Inflammatory macrophage treated with lipopolysaccharide for 4 hours (primary cell): ENCODE results near the gene AKT3.

Source experiments
- DNase-seq: peaks from one replicate; pipeline ENCODE4 v3.0.0-alpha.2; 2020

AKT3 gene

DNA sequence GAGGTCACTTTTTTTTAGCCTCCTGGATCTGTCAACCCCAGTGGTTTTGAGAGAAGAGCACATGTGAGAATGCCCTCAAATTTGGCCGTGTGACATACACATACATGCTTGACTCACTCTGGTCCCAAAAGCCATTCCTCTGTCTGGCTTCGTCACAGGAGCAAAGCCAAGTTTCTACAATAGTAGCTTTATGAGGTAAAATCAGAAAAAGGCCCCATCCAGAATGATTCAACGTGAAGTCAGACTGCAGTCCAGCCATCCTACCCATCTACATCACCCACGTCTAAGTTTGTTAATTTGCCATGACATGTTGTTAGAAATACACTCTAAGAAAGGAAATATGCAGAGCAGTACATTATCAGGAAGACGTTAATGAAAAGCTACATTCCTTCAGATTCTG lies 349.0 kb downstream of the AKT3 start:
- DNase-seq = no peak

DNA sequence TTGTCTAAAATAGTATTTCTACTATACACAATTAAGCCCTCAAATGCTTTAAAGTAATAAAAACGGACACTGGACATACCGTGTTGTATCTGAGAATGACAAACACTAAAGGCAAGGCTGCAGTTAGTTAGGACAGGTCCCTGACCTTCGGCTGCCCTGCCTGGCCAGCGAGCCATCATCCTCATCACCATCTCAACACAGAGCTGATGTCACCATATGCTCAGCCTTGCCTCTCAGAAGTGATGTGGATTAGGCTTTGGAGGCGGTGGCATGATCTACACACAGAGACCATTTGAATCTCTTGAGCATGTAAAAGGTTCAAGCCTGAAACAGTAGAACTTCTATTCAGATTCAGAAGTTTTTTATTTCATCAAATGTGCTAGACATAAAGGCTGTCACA lies 349.5 kb downstream of the AKT3 start:
- DNase-seq = no peak

DNA sequence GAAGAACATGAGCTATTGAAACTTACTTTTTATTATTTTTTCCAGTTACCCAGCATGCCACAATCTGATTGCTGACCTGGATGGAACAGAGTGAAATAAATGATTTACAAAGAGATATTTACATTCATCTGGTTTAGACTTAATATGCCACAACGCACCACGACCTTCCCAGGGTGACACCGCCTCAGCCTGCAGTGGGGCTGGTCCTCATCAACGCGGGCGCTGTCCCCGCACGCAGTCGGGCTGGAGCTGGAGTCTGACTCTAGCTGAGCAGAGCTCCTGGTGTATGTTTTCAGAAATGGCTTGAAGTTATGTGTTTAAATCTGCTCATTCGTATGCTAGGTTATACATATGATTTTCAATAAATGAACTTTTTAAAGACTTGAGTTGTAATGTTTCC lies 350.3 kb downstream of the AKT3 start:
- DNase-seq = no peak

DNA sequence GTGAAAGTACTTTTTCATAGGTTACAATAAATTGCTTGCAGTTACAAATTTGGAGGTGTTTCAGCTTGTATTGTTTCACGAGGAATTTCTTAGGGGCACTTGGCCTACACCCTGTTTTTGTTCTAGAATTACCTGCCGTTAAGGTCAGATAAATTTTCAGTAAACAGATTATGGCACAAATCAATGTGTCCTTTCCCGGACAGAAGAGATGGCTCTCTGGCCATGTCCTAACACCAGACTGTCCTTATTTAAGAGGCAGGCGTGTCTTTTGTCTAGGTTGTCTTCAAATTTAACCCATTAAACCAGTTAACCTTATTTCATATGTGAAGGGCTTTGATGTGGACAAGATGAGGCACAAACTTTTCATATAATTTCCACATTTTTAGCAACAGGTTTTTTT lies 350.8 kb downstream of the AKT3 start:
- DNase-seq = no peak

DNA sequence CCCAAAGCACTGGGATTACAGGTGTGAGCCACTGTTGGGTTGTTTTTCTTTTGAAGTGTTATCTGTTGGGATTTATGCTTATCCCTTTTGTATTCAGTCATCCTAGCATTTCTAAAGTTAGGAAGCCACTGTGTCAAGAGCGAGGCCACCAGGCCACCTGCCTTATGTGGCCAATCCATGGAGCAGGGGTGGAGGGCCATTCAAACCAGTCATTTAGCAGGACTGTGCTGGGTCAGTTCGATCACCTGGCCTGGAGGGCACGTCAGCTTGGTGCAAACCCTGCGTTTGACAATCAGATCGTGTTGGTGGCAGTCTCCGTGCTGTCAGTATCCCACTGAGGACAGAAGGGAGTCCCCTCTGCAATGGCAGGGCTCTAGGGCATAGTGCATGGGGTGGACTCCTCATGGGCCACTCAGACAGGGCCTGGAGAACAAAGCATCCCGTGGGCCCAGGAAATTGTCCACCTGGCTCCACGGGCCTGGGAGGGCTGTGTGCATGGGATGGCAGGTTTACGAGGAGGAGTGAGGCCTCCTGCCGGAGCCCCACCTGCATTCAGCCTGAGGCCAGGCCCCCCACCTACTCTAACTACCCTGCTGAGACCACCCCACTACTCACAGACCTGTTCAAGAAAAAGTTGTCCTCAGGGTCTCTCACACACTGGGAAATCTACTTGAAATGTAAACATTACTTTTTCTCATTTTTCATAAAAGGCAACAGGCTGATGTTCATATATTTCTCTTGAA lies 351.9 kb downstream of the AKT3 start:
- no peak for DNase-seq

DNA sequence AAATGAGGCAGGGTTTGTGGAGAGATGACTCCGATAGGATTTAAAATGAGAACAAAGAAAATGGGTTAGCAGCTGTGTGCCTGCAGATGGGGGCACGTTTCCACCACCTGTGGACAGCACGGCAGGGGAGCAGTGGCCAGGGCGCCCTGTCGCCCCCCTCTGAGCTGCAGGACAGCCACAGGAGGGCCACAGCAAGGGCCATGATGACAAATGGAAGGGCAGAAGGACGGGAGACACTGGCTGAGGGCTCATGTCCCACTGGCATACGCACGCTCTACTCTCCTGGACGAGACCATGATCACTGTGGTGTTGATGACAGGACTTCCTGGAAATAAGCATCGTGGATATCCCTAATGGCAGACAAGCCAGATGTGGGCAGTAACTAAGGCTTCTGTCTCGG lies 353.2 kb downstream of the AKT3 start:
- no peak for DNase-seq

DNA sequence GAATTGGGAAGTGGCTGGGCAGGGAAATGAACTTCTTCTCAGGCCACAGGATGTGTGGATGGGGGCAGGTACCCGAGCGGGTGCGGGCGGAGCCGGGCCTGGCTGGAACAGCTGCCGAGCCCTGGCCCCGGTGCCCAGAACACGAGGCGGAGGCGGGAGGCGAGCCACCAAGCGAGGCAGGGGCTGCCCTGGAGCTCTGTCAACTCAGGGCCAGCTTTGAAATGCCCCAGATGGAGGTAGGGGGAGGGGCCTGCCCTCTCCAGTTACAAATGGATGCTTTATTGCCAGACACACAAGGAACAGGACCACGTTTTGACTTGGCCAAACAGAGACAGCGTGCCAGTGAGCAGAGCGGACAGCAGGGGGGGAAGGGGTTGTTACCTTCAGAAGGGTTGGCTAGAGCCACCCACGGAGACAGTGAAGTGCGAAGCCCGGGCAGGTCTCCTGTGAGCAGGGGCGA lies 353.8 kb downstream of the AKT3 start:
- DNase-seq = no peak

DNA sequence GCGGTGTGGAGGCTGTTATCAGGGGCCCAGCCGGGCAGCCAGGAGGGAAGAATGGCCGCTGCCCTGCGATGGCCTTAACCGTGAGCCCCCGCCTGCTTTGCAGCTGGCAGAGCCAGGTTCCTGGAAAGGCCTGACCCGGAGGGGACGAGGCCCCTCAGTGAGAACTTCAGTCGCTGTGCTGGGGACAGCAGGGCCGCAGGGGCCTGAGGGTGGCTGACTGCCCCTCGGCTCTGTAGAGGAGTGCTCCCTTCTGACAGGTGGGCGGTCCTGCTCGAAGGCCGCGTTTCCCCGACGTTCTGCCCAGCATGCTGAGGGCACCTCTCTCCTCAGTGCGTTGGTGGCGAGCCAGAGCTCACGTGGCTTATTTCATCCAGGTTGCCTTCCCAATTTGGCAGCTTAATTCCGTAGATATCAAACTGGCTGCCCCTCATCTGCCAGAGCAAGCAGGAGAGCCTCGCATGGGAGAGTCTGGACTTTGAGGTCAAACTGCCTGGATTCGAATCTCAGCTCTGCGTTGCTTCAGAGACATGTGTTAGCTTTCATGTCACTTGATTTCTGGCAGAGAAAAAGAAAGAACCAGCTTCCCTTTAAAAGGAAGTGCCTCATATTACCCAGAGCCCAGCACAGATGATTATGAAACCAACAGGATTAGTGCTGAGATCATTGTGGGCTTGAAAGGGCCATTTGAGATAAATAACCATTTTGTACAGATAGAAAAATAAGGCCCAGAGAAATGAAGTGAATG lies 354.4 kb downstream of the AKT3 start:
- peak; percentile 91 for DNase-seq

DNA sequence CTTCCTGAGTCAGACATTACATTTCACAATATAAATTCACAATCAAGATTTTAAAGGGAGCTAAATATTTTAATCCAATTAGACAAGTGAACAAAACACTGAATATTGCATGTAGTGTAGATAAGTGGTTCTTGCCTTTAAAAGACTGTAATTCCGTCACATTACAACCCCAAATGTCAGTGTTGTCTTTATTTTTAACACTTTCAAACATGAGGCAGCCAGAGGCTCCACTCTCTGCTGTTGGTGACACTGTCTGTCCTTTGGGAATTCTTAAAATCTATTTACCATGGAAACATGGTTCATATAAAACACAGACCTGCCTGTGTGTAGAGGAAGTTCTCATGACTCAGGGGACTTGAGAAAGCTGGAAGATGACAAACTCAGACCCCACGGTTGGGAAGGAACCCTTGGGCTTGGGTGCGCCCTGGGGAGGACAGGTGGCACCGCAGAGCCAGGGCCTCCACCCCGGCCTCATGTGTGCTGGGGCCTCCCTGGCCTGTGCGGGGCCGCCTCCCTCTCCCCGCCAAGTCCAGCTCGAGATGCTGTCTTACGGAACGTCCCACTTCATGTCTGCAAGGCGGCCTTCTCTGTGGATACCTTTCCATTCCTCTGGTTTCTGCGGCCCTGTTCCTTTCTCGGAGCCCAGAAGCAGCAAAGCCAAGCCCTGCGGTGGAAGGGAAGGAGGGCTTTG lies 355.2 kb downstream of the AKT3 start:
- peak; percentile 25 for DNase-seq

DNA sequence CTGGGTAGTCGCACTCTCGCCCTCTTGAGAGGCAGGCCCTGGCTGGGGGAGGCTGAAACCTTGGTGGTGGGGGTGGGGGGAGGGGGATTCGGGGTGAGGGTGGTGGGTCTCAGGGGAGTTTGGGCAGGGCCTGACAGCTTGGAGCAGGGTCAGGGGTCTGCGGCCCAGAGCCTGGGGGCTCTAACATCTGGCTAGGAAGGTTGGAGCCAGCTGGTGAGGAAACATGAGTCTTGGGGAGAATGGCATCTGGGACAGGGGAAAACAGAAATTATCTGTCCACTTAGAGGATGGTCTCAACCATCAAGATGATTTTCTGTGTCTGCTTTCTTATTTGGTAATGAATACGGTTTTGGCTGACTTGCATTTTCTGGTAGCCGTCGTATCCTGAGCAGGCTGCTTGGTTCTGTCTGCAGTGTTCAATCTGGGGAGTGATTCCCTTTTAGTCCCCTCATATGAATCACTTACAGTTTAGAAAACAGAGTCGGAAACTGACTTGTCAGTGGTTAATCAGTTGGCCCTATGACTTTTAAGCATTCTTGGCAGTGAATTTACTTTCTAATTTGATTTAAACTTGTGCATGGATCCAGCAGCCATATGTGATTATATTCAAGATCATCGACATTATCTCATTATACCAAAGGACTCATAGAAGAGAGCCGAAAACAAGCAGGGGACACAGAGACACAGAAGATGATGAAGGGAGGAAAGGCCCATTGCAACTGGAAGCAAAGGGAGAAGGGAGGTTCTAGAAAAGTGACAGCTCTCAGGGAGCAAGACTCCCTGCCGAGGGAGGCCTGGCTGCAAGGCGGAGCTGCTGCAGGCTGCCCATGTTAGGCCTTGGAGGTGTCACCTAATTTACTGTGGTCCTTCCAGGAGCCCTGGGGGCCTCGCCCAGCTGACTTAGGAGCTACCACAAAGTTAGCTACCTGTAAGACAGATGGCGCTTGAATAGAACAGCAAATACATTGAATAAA lies 356.6 kb downstream of the AKT3 start:
- DNase-seq = no peak

DNA sequence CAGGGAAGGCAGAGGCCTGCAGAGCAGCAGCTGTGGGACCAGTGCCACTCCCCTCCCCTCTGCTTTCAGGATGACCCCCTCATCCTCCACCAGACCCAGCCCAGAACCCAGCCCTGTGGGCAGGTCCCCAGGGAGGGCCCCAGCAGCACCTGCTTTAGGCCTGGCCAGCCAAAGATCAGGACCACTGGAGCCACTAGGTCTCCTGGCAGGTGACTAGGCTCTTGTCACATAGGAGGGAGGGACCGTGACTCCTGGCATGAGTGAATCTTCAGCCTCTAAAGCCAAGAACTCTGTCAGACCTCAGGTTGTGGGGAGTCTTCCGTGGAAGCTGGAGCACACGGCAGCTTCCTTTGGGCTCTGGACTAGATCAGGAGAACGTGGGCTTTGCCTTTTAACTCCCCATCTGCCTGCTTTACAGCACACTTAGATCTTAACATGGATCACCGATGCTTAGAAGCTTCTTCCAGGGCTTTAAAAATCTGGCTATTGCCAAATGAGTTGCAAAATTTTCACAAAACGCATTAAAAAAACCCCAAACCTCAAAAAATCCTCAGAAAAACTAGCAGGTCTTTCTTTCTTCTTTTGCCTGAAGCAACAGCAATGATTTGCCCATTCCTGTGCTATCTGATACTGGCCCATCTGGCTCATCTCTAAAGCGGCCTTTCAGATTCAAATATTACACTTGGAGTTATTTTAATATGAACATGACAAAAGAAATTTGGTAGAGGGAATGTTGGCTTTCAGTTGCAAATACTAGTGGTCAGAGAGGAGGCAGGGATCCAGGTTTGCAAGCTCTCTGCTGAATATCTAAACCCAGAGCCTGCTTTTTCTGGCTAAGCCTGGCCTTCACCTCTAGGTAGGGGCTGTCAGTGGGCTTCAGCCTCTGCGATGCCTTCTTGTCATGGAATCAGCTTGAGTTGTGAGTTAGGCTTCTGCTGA lies 359.0 kb downstream of the AKT3 start:
- DNase-seq = no peak

DNA sequence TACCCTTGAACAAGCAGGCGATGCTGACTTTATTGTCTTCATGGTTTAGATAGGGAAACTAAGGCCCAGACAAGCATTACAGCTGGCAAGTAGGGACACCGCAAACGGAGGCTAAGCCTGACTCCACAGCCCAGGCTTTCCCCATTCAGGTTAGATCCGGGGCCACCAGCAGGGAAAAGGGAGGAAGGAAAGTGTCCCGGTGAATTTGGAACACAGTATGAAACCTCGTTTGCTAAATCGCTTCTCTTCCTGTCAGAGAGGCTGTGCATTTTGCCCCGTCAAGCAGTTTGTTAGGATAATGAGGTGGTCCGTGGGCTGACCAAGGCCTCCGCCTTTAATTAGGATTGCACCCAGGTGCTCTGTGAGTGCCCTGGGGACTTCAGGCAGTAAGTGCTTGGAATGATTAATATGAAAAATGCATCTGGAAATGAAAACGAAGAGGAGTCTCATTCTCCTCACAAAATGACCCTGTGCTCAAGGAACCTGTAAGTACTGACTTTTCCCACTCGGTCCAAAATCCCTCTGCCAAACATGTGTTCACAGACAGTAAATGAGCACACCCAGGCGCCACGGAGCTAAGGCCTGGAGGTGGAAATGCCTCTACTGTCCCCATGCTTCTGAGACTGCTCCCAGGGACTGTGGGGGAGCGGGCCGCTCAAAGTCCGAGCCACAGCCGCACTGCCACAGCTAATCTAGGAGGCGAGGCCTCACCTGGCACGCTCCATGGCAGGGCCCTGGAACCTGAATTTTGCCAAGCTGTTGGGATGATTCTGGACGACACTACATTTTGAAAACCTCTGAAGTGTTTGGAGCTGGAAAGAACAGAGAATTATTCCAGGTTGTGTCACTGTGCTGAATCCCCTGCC lies 360.1 kb downstream of the AKT3 start:
- no peak for DNase-seq

DNA sequence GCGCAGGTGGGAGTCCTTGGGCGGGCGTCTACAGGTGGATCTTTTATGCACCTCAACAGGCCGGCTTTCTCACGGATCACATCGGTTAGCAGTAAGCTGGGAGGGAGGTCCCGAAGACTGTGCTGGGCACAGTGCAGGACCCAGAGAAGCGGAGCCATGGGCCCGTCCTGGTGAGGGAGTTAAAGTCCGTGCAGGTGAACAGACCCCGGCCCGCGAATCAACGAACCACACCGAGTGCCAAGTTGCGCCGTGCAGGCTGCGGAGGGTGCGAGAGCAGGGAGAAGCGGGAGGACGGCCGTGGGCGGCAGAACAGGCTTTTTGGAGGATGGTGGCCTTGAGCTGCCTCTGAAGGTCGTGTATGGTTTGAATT lies 360.9 kb downstream of the AKT3 start:
- DNase-seq = no peak

DNA sequence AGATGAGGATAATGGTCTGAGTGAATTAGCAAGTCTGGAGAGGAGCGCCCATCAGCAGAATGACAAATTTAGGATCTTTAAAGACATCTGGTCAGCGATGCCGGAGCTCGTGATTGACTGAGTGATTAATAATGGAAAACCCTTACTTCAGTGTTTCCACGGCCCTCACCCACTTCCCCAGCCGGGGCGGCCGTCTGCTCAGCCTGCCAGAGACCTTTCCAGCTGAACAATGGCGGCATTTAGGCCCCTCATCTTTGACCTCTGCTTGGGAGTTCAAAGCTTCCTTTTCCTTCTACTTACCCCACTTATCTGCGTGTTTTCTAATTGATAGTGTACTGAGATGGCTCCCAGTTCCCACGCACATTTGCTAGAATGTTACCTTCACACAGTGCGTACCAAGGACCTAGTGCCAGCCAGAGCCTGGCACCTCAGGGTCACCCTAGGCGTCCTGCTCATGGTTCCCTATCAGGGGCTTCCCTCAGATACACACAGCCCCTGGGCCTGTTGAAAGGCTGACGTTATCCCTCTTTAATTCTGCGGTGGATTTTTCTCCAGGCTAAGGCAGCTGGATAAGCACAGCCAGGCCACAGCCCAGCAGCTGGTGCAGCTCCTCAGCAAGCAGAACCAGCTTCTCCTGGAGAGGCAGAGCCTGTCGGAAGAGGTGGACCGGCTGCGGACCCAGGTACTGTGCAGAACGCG lies 361.4 kb downstream of the AKT3 start:
- DNase-seq = no peak

DNA sequence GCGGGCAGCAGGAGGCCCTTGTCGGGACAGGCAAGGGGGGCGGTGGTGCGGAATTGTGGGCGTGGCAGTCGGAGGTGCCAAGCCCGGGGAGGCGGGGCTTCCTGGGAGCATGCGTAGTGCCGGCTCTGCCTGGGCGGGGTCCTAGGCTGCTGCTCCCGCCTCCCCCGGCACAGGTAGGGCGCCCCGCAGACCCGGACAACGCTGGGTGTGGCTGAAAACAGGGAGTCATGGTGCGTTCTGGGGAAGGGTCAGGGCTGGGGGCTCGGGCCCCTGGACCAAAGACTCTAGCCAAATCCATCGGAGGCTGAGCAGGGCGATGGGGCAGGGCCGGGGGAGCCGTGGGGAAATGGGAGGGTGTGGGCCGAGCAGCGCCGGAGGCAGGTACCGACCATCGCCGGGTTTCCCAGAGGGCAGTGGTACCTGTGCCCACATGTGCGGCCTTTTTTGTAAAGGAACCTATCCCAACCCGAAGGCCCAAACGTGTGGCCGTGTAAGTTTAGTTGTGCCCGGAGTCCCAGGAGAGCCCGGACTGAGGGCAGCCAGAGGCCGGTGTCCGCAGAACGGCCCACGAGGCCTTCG lies 362.3 kb downstream of the AKT3 start:
- no peak for DNase-seq

DNA sequence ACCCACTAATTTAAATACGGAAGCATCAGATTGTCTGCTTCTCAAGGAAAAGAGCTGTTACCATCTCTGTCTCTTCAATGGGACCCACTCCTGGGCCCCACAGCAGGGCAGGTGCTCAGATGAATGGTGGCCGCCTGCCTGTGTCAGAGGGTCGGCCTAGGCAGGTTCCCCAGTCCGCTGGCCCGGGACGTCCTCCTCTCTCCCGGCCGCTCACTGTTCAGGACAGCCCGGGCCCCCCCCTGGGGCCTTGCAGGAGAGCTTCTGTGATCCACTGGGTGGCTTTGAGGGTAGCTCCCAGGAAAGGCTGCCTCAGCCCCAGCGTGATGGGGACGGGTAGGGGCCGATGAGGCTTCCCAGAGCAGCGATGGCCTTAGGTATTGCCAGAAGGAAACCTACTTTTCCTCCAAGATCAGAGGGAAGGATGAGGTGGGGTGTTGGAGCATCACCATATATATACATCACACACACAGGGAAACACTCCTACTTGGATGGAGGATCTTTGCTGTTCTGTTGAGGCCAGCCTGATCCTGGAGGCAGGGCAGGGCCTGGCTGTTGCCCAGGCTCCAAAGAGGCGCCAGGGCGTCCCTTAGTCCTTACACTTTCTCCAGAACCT lies 362.9 kb downstream of the AKT3 start:
- DNase-seq = no peak

DNA sequence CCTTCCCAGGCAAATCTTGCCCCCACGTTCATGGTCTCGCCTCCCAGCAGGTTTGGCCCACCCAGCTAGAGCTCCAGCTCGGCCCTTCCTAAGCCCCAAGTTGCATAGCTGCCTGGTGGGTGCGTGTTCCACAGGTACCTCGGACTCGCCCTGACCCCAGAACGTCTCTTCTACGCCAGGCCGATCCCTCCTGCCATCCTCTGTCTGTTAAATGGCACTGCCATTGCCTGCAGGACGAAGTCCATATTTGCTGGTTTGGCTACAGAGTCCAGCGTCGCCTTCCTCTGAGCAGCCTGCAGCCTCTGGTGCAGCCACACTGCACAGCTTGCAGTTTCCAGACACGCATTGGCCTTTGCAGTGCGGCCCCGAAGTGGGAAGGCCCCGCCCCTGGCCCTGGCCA lies 366.1 kb downstream of the AKT3 start:
- DNase-seq = no peak

DNA sequence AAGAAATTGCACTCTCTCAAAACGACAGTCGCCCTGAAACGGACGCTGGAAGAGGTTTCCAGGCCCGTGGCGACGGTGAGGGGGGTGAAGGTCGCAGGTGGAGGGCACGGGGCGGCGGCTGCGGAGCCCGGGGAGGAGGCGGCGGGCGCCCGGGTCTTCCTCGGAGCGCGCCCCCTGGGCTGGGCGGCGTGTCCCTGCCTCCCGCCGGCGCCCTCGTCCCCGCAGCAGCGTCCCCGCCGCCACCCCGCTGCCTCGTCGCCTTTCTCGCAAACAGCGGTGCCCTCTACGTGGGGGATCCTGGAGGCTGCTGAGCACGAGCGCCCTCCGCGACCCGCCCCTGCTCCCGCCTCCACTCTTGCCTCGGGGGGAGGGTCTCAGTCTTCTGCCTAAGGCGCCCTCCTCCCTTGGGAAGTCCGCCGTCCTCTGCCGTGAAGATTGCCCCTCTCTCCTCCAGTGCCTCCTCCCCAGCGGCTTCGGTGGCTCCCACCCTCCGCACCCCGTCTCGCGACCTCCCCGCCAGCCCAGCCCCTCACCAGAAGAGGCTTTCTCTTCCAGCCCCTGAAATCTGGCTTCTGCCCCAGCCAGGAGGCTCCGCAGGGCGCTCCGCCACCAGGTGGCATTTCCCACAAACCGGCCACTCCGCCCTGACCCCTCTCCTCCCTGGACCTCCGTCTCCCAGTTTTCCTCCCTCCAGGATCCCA lies 366.8 kb downstream of the AKT3 start:
- DNase-seq = no peak
